ENCODE data around the gene ITPR1.

The ITPR1 gene

DNA sequence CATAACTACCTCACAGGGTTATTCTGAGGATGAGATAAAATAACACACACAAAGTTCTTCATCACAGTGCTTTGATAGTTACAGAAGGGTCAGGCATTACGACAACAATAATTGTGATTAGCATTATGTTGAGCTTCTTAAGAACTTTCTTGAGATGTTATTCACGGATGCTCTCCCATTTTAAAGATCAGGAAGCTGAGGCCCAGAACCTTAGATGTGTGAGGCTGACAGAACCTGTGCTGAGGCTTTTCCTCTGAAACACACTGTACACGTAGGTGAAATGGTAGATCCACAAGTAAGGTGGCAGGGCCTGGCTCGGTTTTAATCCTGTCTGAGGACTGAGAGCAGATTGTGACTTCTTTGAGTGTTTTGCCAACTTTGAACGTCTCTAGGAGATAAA lies 274.9 kb downstream of the ITPR1 start:
- no peak overlapping the region for H3K4me3 ChIP-seq
- TF ChIP-seq, protein P1, sequence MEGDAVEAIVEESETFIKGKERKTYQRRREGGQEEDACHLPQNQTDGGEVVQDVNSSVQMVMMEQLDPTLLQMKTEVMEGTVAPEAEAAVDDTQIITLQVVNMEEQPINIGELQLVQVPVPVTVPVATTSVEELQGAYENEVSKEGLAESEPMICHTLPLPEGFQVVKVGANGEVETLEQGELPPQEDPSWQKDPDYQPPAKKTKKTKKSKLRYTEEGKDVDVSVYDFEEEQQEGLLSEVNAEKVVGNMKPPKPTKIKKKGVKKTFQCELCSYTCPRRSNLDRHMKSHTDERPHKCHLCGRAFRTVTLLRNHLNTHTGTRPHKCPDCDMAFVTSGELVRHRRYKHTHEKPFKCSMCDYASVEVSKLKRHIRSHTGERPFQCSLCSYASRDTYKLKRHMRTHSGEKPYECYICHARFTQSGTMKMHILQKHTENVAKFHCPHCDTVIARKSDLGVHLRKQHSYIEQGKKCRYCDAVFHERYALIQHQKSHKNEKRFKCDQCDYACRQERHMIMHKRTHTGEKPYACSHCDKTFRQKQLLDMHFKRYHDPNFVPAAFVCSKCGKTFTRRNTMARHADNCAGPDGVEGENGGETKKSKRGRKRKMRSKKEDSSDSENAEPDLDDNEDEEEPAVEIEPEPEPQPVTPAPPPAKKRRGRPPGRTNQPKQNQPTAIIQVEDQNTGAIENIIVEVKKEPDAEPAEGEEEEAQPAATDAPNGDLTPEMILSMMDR (IDR thresholded peaks at IDR 0.05): no peak
- no peak for DNase-seq (ENCODE audit: low spot score)
- H3K27ac ChIP-seq: no peak overlapping the region

DNA sequence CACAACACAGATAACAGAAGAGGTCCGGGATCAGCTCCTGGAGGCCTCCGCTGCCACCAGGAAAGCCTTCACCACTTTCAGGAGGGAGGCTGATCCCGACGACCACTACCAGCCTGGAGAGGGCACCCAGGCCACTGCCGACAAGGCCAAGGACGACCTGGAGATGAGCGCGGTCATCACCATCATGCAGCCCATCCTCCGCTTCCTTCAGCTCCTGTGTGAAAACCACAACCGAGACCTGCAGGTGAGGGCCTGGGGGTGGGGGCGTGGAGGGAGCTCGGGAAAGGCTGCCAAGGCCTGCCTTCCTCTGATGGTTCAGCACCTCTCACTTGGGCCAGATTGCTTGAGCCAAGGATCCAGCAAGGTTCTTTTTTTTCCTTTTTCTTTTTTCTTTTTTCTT lies 275.4 kb downstream of the ITPR1 start:
- Histone ChIP-seq H3K4me3 (no peak overlapping the region), H3K27ac (no peak overlapping the region)
- no peak for DNase-seq (ENCODE audit: low spot score)
- TF ChIP-seq, protein P1 (IDR thresholded peaks at IDR 0.05): no peak

DNA sequence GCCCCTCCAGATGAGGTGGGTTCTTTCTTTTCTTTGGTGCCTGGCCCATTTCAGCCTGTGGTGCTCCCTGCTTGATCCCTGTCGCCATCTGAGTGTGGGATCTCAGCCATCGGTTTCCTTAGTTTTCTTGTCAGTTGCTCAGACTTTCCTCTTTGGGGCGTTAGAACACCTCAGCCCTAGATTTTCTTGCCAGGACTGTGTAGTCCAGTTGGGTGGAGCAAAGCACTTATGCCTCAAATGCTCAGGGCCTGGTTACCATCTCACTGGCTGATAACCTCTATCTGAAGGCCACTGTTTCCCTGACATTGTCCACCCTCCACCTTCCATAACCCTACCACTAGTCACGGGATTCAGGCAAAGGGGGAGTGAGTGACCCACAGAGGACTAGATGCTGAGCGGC lies 277.4 kb downstream of the ITPR1 start:
- TF ChIP-seq, protein P1 (IDR thresholded peaks at IDR 0.05): no peak
- H3K27ac ChIP-seq: peak overlapping the region; percentile 79 to 86
- DNase-seq (ENCODE audit: low spot score): no peak

DNA sequence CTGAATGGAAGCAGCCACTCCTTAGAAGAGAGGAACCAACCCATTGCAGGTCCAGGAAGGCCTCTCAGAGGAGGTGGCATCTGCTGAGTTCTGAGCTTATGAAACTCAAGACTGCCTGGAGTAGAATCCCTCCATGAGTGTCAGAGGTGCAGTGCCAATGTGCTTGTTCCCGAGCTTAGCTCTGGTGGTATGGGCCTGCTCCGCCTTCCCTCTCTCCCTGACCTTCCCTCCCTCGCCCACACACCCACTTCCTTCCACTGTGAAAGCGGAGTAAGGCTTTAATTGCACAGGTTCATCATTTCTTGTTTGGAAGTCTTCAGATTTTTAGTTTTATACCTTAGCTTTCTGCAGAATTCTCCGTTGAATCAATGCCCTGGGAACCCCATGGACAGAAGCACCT lies 278.1 kb downstream of the ITPR1 start:
- peak overlapping the region; percentile 79 to 86 for H3K27ac ChIP-seq
- no peak for DNase-seq (ENCODE audit: low spot score)
- H3K4me3 ChIP-seq: no peak overlapping the region
- TF ChIP-seq, protein P1 (IDR thresholded peaks at IDR 0.05): no peak

More for the DNA sequence above, 277.4 kb downstream of the ITPR1 start:
- H3K4me3 ChIP-seq: no peak overlapping the region

DNA sequence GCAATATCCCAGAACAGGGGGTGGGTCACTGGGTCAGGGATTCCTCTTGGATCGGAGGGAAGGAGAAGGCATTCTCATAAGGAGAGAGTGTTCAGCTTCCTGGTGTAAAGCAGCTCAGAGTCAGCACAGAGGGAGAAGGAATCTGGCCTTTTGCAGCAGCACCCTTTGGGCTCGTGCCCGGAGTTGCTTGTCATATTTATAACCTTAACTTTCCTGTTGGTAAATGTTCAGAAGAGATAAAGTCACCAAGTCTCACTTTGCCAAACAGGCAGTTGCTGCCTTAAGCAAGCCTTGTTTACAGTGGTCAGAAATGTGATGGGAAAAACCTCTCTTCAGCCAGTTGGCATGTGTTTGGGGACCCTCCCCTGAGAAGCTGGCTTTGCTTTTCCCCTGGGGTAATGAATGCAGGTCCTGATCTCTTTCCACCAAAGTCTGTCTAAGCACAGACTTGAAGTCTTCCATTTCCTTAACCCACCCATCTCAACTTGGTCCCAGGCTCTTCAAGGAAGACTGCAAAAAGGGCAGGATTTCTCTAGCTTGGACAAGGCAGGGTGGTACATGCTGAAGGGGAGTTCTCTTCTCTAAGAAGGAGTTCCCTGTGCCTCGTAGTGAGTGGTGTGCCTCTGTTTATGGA lies 279.1 kb downstream of the ITPR1 start:
- TF ChIP-seq, protein P1 (IDR thresholded peaks at IDR 0.05): no peak
- Histone ChIP-seq H3K27ac (peak overlapping the region; percentile 79 to 91), H3K4me3 (no peak overlapping the region)
- DNase-seq (ENCODE audit: low spot score): peak; percentile 92

DNA sequence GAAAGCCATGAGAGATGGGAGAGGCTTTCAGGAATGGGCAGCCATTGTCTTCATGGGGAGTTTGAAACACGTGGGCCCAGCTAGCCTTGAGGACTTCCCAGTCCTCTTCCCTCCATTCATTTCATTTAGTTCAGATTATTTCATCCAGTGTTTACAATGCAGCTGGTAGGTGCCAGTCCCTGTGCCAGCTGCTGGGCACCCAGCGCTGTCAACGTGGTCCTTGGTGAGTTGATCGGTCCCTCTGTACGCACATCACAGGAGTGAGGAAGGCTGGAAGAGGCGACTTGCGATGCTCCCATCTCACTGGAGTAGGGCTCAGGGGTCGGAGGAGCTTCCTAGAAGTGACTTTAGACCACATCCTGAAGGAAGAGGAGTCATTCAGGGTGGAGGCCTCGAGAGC lies 279.7 kb downstream of the ITPR1 start:
- TF ChIP-seq, protein P1 (IDR thresholded peaks at IDR 0.05): no peak
- DNase-seq (ENCODE audit: low spot score): no peak
- no peak overlapping the region for H3K4me3 ChIP-seq
- peak overlapping the region; percentile 79 to 91 for H3K27ac ChIP-seq

DNA sequence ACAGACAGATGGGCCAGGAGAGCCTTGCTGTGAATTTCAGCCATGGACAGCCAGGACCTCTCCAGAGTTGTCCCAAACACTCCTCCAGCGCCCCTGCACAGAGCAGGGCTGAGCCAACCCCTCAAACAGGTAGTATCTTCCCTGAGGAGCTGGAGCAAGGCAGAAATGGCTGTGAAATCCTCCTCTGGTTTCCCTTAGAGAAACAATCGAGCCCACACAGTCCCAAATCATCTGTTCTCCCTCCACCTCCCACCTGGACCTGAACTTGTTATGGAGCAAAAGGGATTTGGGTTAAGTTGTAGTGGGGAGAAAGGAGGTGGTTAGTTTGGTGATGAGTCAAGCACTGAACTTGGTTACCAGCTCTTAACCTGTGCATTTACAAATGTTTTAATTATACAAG lies 280.4 kb downstream of the ITPR1 start:
- TF ChIP-seq, protein P1 (IDR thresholded peaks at IDR 0.05): no peak
- peak overlapping the region; percentile 79 to 91 for H3K27ac ChIP-seq
- no peak overlapping the region for H3K4me3 ChIP-seq
- DNase-seq (ENCODE audit: low spot score): no peak
